ENCODE data around the gene GBX2. TPM values are rescaled to one million over a fixed set of nuclear protein-coding genes. Genes with fewer than 3 reads are reported as not detected.

The GBX2 gene
- total RNA-seq, 1 experiment from 2014 or later = 24.4 TPM

- Histone ChIP-seq H3K4me3 (ENCODE audit: insufficient read depth, low read depth, low read length) (no peak overlapping the region), H3K36me3 (replicated peaks; ENCODE audit: control insufficient read depth, insufficient read depth, low read length) (no peaks in the 10 kb centered on the region), H3K27me3 (ENCODE audit: control insufficient read depth, insufficient read depth, low read length) (no peaks in the 10 kb centered on the region)
- no peak for DNase-seq
Measured at GRCh38 chr2:236204953-236205352, 36.8 kb upstream of the GBX2 start.

GRCh38 chr2:236200378-236200777, 32.2 kb upstream of the GBX2 start:
- no peaks in the 10 kb centered on the region for H3K36me3 ChIP-seq (replicated peaks; ENCODE audit: control insufficient read depth, insufficient read depth, low read length)
- no peak for DNase-seq
- H3K4me3 ChIP-seq (ENCODE audit: insufficient read depth, low read depth, low read length) = no peak overlapping the region
- H3K27me3 ChIP-seq (ENCODE audit: control insufficient read depth, insufficient read depth, low read length) = no peaks in the 10 kb centered on the region

GRCh38 chr2:236196366-236196765, 28.2 kb upstream of the GBX2 start:
- no peak for DNase-seq
- Histone ChIP-seq H3K36me3 (replicated peaks; ENCODE audit: control insufficient read depth, insufficient read depth, low read length) (no peaks in the 10 kb centered on the region), H3K27me3 (ENCODE audit: control insufficient read depth, insufficient read depth, low read length) (no peaks in the 10 kb centered on the region), H3K4me3 (ENCODE audit: insufficient read depth, low read depth, low read length) (no peak overlapping the region)

- H3K27me3 ChIP-seq (ENCODE audit: control insufficient read depth, insufficient read depth, low read length) = no peaks in the 10 kb centered on the region
- no peak for DNase-seq
Measured at GRCh38 chr2:236195726-236196125, 27.5 kb upstream of the GBX2 start.

GRCh38 chr2:236194786-236195185, 26.6 kb upstream of the GBX2 start:
- Histone ChIP-seq H3K4me3 (ENCODE audit: insufficient read depth, low read depth, low read length) (no peak overlapping the region), H3K36me3 (replicated peaks; ENCODE audit: control insufficient read depth, insufficient read depth, low read length) (no peaks in the 10 kb centered on the region), H3K27me3 (ENCODE audit: control insufficient read depth, insufficient read depth, low read length) (no peaks in the 10 kb centered on the region)
- DNase-seq = no peak

More at GRCh38 chr2:236195726-236196125, 27.5 kb upstream of the GBX2 start:
- Histone ChIP-seq H3K4me3 (ENCODE audit: insufficient read depth, low read depth, low read length) (no peak overlapping the region), H3K36me3 (replicated peaks; ENCODE audit: control insufficient read depth, insufficient read depth, low read length) (no peaks in the 10 kb centered on the region)

- DNase-seq = peak; percentile 69
- H3K36me3 ChIP-seq (replicated peaks; ENCODE audit: control insufficient read depth, insufficient read depth, low read length) = no peaks in the 10 kb centered on the region
- H3K27me3 ChIP-seq (ENCODE audit: control insufficient read depth, insufficient read depth, low read length) = no peaks in the 10 kb centered on the region
- H3K4me3 ChIP-seq (ENCODE audit: insufficient read depth, low read depth, low read length) = no peak overlapping the region
Measured at GRCh38 chr2:236193026-236193425, 24.8 kb upstream of the GBX2 start.

- DNase-seq = no peak
- Histone ChIP-seq H3K36me3 (replicated peaks; ENCODE audit: control insufficient read depth, insufficient read depth, low read length) (no peaks in the 10 kb centered on the region), H3K27me3 (ENCODE audit: control insufficient read depth, insufficient read depth, low read length) (no peaks in the 10 kb centered on the region), H3K4me3 (ENCODE audit: insufficient read depth, low read depth, low read length) (no peak overlapping the region)
Measured at GRCh38 chr2:236190674-236191073, 22.5 kb upstream of the GBX2 start.

GRCh38 chr2:236184701-236185100, 16.5 kb upstream of the GBX2 start:
- H3K27me3 ChIP-seq (ENCODE audit: control insufficient read depth, insufficient read depth, low read length) = peaks cover 5% of the 10 kb centered on the region
- no peak for DNase-seq
- no peak overlapping the region for H3K4me3 ChIP-seq (ENCODE audit: insufficient read depth, low read depth, low read length)

GRCh38 chr2:236180831-236181453, 12.8 kb upstream of the GBX2 start:
- Histone ChIP-seq H3K27me3 (ENCODE audit: control insufficient read depth, insufficient read depth, low read length) (peaks cover 26% of the 10 kb centered on the region), H3K36me3 (replicated peaks; ENCODE audit: control insufficient read depth, insufficient read depth, low read length) (no peaks in the 10 kb centered on the region), H3K4me3 (ENCODE audit: insufficient read depth, low read depth, low read length) (no peak overlapping the region)
- peak; percentile 92 for DNase-seq

More at GRCh38 chr2:236184701-236185100, 16.5 kb upstream of the GBX2 start:
- no peaks in the 10 kb centered on the region for H3K36me3 ChIP-seq (replicated peaks; ENCODE audit: control insufficient read depth, insufficient read depth, low read length)

GRCh38 chr2:236180076-236180816, 12.1 kb upstream of the GBX2 start:
- Histone ChIP-seq H3K27me3 (ENCODE audit: control insufficient read depth, insufficient read depth, low read length) (peaks cover 33% of the 10 kb centered on the region), H3K4me3 (ENCODE audit: insufficient read depth, low read depth, low read length) (no peak overlapping the region), H3K36me3 (replicated peaks; ENCODE audit: control insufficient read depth, insufficient read depth, low read length) (no peaks in the 10 kb centered on the region)
- DNase-seq = no peak

- peak; percentile 80 for DNase-seq
- Histone ChIP-seq H3K36me3 (replicated peaks; ENCODE audit: control insufficient read depth, insufficient read depth, low read length) (no peaks in the 10 kb centered on the region), H3K4me3 (ENCODE audit: insufficient read depth, low read depth, low read length) (peak overlapping the region; percentile 36), H3K27me3 (ENCODE audit: control insufficient read depth, insufficient read depth, low read length) (peaks cover 41% of the 10 kb centered on the region)
Measured at GRCh38 chr2:236179236-236180075, 11.3 kb upstream of the GBX2 start.

GRCh38 chr2:236178890-236179235, 10.7 kb upstream of the GBX2 start:
- DNase-seq = no peak
- Histone ChIP-seq H3K36me3 (replicated peaks; ENCODE audit: control insufficient read depth, insufficient read depth, low read length) (no peaks in the 10 kb centered on the region), H3K27me3 (ENCODE audit: control insufficient read depth, insufficient read depth, low read length) (peaks cover 47% of the 10 kb centered on the region), H3K4me3 (ENCODE audit: insufficient read depth, low read depth, low read length) (peak overlapping the region; percentile 36)

GRCh38 chr2:236177967-236178889, 10.0 kb upstream of the GBX2 start:
- H3K27me3 ChIP-seq (ENCODE audit: control insufficient read depth, insufficient read depth, low read length) = peaks cover 53% of the 10 kb centered on the region
- H3K4me3 ChIP-seq (ENCODE audit: insufficient read depth, low read depth, low read length) = peak overlapping the region; percentile 36
- peak; percentile 96 for DNase-seq
- no peaks in the 10 kb centered on the region for H3K36me3 ChIP-seq (replicated peaks; ENCODE audit: control insufficient read depth, insufficient read depth, low read length)

- Histone ChIP-seq H3K27me3 (ENCODE audit: control insufficient read depth, insufficient read depth, low read length) (peaks cover 59% of the 10 kb centered on the region), H3K36me3 (replicated peaks; ENCODE audit: control insufficient read depth, insufficient read depth, low read length) (no peaks in the 10 kb centered on the region), H3K4me3 (ENCODE audit: insufficient read depth, low read depth, low read length) (peak overlapping the region; percentile 36)
- peak; percentile 94 for DNase-seq
Measured at GRCh38 chr2:236177604-236177966, 9.4 kb upstream of the GBX2 start.
